Hindlimb muscle (tissue), 1 donor: ENCODE data around the gene SETBP1. TPM values are rescaled to one million over a fixed set of nuclear protein-coding genes. Genes with fewer than 3 reads are reported as not detected.

Experiments used
- DNase-seq: peaks from one replicate; pipeline ENCODE4 v3.0.0-alpha.2; 2013
- polyA plus RNA-seq: library from polyadenylated mRNA; unstranded; fragments of 120-200 nt; gene quantifications from one replicate; pipeline ENCODE4 v1.2.1, GENCODE V29; 2013; ENCODE audit not compliant: insufficient read length

SETBP1 gene
- polyA plus RNA-seq, 1 donor = 19.5 TPM

DNA sequence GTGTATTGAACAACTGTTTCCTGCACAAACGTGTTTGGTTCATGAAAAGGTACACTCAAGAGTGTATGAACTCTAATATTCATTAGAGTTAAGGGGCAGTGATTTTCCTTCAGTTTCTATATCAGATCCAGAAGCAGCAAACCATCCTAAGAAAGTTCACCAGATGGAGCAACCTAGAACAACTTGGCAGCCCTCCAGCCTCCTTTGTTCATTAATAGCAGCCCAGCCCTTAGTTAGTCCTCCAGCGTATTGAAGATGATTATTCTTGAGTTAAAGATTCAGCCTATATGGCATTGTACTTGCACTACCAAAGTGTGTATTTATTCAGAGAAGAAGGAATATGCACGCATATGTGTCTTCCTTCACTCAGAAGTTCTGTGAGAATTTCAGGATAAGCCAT, 365.5 kb downstream of the SETBP1 start:
- no peak for DNase-seq

DNA sequence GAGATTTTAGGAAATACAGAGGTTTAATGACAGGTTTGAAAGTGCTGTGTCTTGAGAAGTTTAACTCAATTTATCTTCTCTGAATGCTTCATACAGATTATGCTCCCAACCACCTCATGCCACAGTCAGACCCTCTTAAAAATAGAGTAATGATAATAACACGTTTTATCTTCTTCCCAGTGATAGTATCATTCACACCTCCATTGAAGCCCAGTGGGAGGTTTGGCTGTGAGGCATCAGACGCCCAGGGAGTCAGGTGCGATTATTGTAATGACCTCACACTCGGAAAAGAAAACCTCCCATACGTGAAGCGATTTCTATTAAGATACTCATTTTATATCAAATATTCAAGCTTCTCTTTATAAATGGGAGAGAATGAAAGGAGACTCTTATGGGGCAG, 366.3 kb downstream of the SETBP1 start:
- no peak for DNase-seq

DNA sequence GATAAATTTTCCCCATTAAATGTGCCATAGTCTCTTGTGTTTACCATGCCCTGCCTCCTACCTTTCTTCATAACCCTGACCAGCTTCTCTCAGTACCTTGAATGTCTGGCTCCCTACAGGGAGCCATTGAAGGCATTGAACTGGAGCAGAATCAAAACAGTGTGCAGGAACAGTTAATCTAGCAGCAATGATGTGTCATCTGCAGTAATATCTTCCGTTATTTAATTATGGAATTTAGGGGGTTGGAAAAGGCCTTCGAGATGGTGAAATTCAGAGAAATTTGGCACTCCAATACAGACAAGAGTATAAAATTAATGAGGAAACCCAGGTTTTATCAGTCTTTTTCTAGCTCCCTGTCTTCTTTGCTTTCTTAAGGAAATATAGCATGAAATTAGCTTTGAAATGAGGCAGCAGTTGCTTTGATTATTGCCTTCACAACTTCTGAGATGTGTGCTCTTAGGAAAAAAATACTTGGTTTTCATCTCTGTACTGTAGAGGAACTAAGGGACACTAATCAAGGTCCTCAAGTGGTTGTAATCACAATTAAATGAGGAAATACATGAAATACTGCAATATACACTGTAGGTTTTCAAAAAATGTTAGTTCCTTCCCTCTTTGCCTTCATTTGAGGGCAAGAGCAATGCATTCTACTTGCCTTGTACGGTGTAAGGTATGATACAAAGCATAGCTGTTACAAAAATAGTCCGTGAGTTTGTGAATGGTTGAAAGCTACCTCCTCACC, 369.1 kb downstream of the SETBP1 start:
- DNase-seq = no peak

DNA sequence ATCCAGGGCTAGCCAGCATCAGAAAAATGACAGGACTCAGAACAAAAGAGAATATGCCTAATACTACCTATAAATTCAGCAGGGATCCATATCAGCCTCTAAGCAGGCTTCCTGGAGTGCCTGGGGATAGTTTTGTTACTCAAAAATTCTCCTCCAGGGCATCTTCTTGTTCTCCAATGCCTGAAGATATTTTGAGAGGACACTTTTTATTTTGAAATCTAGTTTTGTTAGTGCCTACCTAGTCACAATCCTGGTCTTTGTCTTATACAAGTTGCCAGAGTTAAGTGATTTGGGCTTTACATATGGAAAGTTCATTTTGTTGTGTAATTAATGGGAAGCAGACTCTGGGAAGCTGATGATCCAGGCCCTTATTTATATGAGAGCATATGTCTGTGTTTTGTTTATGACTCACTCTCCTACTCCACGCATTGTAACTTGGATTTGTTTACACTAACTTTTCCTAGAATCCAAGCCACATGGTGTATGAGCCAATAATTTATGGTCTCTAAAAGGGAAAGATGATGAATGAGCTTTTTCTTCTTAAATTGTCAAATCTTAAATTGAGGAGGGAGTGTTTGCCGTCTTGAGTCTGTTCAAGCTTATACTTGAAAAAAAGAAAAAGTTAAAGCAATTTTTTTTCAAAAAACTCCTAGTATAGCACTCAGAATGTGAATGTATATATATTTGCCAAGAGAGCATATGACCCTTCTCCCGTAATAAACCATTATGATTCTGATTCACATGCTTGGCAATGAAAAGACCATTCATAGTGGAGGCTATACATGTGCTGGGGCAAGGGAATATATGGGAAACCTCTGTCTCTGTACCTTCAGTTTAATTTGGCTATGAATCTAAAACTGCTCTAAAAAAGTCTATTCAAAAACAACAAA, 370.3 kb downstream of the SETBP1 start:
- DNase-seq = peak; percentile 57

DNA sequence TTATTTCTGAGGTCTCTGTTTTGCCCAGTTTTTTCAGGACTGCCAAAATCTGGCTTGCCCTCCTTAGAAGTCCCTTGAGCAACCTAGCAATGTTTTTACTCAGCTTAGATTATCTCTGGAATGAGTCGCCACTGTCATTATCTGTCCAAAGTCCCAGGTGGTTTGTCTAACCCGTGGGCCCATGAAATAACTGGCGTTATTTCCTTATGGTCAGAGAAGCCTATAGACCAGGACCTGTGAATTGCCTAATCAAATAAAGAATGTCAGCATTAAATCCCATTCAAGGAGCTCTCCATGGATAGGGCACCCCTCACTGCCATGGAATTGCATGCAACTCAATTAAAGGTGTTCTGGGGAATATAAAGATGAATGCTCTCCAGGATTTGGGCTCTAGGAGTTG, 373.9 kb downstream of the SETBP1 start:
- no peak for DNase-seq

DNA sequence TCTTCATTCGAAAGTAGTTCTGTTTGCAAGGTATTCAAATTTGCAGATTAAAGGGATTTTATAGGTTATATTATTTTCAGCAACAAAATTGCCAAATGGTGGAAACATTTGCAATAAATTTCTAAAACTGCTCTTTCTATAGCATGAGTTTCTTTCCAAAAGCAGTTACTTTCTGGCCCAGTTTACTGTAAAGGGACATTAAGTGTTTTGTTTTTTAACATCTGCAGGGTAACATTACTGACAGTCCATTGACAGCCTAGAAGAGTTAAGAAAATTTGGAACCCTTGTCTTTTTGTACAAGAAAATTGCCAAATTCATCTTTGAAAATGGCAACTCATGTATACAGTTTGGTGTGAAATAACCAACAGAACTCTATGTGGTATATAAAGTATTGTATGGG, 375.1 kb downstream of the SETBP1 start:
- DNase-seq = no peak

DNA sequence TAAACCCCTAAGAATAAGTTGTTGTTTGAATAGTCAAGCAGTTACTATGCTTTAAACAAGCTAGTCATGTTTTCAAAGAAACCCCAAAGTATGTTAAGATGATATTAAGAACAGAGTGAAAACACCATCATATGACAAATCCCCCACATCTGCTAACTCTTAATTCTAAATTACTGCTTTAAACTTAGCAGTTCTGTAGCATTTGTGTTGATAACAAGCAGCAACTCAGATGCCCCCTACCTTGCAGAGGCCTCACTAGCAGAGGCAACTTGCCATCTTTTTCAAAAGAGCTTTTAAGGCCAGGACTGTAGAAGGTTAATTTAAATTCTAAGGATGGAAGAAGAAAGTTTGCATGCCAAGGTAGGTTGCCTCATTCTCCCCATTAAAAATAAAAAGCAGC, 376.2 kb downstream of the SETBP1 start:
- DNase-seq = no peak

DNA sequence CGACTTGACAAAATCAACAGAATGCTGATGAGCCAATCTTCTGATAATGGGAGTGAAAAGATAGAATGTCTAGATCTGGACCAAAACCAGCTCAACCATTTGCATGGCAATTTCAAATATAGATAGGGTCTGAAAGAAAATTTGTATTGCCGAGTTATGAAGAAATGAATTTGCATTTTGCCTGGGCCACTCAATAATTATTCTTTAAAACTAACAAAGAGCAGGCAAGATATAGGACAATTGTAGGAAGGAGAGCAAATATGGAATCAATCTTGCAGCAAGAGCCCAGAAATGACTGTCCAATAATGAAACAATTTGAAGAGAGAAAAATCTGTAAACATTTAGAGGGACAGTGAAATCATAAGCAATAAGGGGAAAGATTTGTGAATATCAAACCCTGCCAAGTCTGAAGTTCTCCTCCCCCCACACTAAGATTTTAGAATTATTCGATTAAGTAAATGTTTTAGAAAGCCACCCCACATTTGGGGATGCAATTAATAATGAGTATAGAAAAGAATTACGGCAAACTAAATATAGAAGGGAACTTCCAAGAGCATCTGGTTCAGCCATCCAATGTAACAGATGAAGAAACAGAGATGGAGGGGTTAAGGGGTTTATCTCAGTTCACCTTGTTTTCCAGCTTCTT, 377.4 kb downstream of the SETBP1 start:
- no peak for DNase-seq

DNA sequence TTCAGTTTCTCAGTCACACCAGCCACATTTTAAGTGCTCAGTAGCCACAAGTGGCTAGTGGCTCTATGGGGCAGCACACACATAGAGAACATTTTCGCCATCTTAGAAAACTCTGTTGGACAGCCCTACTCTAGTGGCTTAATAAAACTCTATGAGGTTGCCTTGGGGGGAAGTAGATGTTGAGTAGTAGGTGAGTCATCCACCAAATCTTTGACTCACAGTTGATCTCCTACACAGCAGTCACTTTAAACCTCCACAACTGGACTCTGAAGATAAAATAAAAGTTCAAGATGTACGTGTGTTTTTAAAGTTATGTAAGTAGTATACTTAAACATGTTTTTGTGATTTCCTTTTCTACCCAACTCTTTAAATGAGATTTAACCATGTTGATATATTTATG, 379.0 kb downstream of the SETBP1 start:
- DNase-seq = no peak

DNA sequence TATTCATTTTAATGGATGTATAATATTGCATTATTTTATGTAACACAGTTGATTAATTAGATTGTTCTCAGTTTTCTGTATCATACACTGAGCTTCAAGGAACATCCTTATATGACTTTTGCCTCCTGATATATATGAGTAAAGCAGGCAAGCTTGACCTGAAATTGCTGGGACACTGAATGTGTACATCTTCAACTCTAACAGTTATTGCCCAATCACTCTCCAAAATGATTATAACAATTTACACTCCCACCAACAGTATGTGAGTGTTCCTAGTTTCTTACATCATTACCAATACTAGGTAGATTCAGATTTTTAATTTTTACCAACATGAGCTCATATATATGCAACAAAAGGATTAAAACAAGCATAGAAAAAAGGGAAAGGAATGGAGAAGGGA, 379.4 kb downstream of the SETBP1 start:
- no peak for DNase-seq

DNA sequence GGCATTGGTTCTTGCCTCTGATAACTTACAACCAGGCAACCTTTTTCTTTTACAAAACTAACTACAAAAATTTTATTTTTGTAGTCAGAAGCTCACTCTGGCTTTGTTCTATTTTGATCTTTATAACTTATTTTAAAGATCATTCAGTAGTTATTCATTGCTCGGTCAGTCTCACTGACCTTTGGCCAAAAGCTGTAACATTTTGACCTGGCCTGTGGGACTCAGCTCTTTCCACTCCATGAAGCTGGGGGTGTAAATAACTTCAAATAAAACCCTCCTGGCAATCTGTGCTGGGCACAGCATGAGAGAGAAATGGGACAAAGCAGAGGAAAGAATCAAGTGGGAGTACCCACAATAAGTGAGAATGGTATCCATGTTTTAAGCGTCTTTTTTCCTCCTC, 380.7 kb downstream of the SETBP1 start:
- no peak for DNase-seq

DNA sequence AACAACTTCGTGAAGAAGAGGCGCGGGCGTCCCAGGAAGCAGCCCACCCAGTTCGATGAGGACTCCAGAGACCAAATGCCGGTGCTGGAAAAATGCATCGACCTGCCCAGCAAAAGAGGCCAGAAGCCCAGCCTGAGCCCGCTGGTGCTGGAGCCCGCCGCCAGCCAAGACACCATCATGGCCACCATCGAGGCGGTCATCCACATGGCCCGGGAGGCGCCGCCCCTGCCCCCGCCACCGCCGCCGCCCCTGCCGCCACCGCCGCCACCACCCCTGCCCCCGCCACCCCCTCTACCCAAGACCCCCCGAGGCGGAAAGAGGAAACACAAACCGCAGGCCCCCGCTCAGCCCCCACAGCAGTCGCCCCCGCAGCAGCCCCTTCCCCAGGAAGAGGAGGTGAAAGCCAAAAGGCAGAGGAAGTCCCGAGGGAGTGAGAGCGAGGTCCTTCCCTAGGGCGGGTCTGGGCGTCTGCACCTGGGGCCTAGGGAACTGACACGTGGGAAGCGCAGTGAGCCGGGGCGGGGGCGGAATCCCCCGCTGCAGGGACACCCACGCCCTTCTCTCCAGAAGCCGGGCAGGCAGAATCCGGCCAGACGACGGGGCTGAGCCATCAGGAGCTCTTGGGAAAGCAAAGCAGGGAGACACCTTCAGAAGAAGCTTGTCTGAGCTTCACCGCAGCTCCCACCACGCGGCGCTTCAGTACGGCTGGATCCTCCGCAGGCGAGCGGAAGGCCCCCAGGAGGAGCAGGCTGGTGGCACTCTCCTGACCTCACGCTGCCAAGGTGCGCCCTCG, 382.8 kb downstream of the SETBP1 start:
- DNase-seq = no peak

DNA sequence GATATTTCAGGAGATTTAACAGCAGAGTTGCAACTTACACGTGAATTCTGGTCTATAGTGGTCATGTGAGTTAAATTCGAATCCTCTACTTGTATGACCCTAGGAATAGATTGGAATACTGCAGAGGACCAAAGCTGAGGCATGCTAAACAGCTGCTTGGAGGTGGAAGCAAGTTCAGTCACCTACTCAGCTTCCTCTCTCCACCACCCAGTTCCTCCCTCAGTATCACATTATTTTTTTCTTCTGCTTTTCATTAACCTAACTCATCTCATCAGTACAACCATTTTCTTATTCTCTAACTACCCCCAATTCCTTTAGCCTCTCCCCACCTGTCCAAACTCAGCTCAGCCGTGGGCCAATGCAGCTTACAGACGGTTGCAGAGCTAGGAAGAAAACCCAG, 385.5 kb downstream of the SETBP1 start:
- no peak for DNase-seq

DNA sequence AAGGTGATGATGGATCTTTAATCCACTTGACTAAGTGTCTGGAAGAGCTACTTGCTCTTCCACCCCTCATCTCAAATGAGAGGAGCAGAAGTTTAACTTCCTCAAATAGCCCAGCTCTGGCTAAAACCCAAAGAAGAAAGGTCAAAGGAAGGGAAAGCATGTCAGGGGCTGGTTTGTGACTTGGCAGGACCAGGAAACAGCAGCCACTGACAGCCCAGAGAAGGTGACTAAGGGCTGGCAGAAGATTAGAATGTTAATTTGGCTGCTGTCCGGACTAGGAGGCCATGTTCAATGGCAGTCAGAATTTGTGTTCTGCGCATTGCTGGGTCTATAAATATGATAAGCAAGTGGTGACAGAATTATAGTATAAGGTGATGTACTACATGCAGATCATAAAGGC, 386.2 kb downstream of the SETBP1 start:
- no peak for DNase-seq

DNA sequence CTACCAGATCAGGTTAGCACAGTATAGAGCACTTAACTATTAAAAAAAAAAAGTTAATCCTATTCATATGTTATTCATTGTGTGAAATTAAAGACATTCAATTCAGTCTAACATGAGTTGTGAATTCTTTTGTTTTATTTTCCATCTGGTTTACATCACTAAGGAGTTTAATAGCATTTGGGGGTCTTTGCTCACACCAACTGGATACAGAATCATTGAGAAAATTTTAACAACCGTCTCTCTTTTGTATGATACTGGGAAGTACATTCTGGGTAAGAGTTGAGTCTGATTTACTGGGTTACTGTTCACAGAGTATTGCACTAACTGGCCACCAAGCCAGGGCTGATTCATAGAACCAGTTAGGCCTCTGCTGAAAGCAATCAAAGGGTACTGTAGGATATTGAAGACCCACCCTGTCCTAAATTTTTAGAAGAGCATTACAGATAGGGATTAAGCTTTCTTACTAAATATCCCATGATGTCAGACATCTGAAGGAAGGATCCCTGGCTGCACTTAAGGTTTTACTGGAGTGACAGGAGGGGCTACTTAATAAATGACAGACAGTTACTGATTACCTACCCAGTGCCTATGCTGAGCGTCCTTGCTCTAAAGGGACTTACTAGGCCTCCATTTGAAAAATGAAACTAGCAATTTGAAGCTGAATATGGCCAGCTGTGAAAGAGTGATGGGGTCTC, 387.9 kb downstream of the SETBP1 start:
- DNase-seq = no peak

DNA sequence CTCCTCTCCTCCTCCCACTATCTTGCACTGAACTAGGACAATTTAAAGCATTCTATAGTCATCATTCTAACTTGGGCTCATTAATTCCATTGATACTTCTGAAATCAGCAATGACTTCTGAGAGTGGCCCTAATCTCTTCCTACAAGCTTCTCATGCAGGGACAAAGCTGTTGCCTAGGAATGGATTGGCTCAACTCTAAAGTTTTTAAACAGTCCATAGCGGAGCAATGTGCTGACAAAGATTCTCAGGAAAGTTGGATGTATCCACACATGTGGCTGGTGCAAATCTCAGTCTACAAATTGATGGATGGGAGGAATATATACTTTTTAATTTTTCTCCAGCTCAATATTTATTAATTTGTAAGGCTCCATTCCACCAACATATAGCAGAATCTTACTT, 388.9 kb downstream of the SETBP1 start:
- peak; percentile 39 for DNase-seq

DNA sequence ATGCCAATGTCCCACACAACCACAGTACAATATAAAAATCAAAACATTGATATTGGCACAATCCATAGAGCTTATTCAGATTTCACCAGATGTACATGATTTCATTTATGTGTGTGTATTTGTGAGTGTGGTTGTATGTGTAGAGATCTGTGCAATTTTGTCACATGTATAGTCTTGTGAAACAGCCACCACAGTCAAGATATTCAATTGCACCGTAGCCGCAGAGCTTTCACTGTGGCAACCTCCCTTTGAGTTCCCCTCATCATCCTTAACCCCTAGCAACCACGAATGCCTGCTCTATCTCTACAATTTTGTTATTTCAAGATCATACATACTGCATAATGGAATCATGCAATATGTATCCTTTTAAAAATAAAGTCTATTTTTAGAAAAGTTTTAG, 391.3 kb downstream of the SETBP1 start:
- DNase-seq = no peak

DNA sequence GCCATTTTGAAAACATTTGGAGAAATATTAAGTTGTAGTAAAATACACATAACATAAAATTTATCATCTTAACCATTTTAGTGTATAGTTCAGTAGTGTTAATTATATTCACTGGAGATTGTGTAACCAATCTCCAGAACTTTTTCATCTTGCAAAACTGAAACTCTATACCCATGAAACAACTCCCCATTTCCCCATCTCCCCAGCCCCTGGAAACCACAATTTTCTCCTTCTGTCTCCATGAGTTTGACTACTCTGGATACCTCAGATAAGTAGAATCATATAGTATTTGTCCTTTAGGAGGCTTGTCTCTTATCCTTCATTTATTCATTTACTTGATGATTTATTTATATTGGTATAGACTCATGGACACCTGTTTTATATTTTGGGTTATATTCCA, 392.9 kb downstream of the SETBP1 start:
- DNase-seq = no peak

DNA sequence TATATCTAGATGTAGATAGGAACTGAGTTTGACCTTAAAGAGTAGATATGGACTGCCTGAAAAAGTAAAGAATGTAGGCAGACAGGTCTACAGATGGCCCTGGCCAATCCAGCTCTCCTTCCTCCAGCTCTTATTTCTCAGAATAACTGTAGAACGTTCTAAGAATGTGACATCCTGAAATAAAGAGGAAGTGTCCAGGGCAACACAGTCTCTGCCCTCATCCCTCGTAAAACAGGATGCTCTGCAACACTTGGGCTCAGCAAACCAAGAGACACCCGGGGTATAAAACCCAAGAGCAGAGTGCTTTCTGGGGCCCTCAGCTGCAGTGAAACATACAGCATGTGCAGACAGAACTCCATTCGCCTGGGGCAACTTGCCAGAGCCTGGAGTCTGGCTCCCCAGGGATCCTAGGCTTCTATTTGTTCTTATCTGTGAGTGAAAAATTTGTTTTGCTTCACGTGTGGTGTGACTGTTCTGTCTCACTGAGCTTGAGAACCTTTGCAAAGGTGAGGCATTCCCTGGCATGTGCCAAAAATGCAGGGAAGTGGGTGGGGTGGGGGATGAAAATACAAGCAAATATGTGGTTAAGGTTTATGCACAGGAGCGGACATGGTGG, 401.0 kb downstream of the SETBP1 start:
- no peak for DNase-seq

DNA sequence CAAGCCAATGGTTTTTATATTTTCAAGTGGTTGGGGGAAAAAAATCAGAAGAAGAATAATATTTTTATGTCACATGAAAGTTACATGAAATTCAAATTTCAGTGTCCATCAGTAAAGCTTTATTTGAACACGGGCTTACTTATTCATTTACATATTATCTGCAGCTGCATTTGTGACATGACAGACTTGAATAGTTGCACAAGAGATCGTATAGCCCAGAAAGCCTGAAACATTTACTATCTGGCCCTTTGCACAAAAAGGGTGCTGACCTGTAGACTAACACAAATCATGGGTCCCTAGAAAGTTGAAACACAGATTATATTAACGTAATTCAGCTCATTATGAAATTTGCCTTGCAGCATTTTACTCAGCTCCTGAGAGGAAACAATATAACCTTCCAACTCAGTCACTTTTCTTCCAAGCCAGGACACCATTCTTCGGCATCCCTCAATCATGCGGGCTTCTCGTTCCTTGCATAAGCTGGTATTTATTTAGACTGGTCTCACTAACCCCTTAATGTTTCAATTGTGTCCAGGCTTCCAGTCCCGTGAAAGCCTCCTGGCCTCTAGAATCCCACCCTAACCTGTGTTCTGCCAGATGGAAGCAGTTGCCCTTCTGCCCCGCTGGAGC, 402.7 kb downstream of the SETBP1 start:
- no peak for DNase-seq

DNA sequence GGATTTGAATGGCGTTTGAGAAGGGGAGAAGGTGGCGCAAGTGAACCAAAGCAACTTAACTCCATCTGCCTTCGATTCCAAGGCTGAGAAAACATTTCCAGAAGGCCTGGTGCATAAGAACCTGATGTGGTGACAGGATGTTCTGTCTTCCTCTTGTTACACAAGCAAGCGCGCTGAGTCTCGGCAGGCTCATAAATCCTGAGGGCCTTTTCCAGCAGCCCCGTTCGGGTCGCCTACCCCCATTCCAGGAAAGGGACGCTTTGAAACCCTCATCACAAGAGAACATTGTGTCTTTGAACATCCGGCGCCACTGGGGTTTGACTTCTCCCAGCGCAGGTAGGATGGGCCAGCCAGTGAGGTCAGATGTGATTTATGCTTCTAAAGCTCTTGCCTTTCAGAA, 403.5 kb downstream of the SETBP1 start:
- DNase-seq = no peak
